GM12878 (cell line): ENCODE results near the gene SF3A1. TPM values are rescaled to one million over a fixed set of nuclear protein-coding genes. Genes with fewer than 3 reads are reported as not detected.

Experiments
- ATAC-seq: fragments of 200-7000 bp; cut with Tn5 transposase; 3 replicates; pipeline ENCODE4 v1.9.1; 2020; ENCODE audit warnings: mild to moderate bottlenecking, moderate library complexity
- BruUV-seq: library from RNA; stranded (reverse); fragments of 400-500 nt; replicated peaks from 2 replicates; lab custom pipeline; 2021; lab: Mats Ljungman, UMichigan
- CTCF ChIA-PET: fragments of 300-600 bp; sonication (Branson Sonifier 250); formaldehyde crosslinking; extraction: SDS; loops from one replicate; lab custom pipeline; 2021; ENCODE audit warnings: inconsistent platforms; lab: Yijun Ruan, JAX
- POLR2A ChIA-PET: fragments of 350-600 bp; formaldehyde crosslinking; extraction: SDS; loops from one replicate; lab custom pipeline; 2021; ENCODE audit warnings: inconsistent platforms; lab: Charles Lee
- RAD21 ChIA-PET: fragments of 300-600 bp; sonication (Branson Sonifier 250); formaldehyde crosslinking; loops from one replicate; lab custom pipeline; 2023; ENCODE audit warnings: antibody characterized with exemption; ENCODE audit not compliant: unreplicated experiment; lab: Charles Lee
- SMC1A ChIA-PET: fragments of 300-600 bp; sonication (Branson Sonifier 250); formaldehyde crosslinking; loops from one replicate; lab custom pipeline; 2023; ENCODE audit not compliant: unreplicated experiment, uncharacterized antibody; lab: Charles Lee
- DNase-seq: peaks from one replicate; pipeline ENCODE4 v3.0.0-alpha.2; 2011; ENCODE audit warnings: low read depth, low spot score
- FAIRE-seq: peaks from 3 replicates; lab custom pipeline; 2011; peaks lifted over from hg19 to GRCh38; lab: Jason Lieb, UNC
- H2AFZ ChIP-seq: 2 replicates; pipeline ENCODE4 v1.6.0; 2011; ENCODE audit warnings: low read depth, low read length, control low read depth; ENCODE audit not compliant: control insufficient read depth
- H3K27ac ChIP-seq: 2 replicates; pipeline ENCODE4 v1.5.1; 2011; ENCODE audit warnings: control low read depth; ENCODE audit not compliant: control insufficient read depth, insufficient read depth
- H3K27me3 ChIP-seq, 2 experiments: replicated peaks in 1 of 2; 2 replicates each; pipeline versions ENCODE4 v1.6.0 to v1.6.1; 2011; ENCODE audit warnings: low read length in 1 of 2; ENCODE audit not compliant: control insufficient read depth in 2 of 2, insufficient read depth in 2 of 2
- H3K36me3 ChIP-seq, 2 experiments: 2 replicates each; pipeline ENCODE4 v1.5.1; 2011; ENCODE audit warnings: low read length in 1 of 2; ENCODE audit not compliant: control insufficient read depth in 2 of 2, insufficient read depth in 2 of 2
- H3K4me1 ChIP-seq: 2 replicates; pipeline ENCODE4 v1.6.1; 2011; ENCODE audit warnings: mild to moderate bottlenecking, low read length, moderate library complexity, mixed read lengths; ENCODE audit not compliant: control insufficient read depth, insufficient read depth
- H3K4me2 ChIP-seq: 2 replicates; pipeline ENCODE4 v1.6.0; 2011; ENCODE audit warnings: control low read depth; ENCODE audit not compliant: control insufficient read depth, insufficient read depth
- H3K4me3 ChIP-seq: fragments of 200-600 bp; sonication (generic); 2 replicates; pipeline ENCODE4 v1.5.1; 2016
- H3K79me2 ChIP-seq: 2 replicates; pipeline ENCODE4 v1.6.0; 2011; ENCODE audit warnings: low read length; ENCODE audit not compliant: control insufficient read depth, insufficient read depth
- H3K9ac ChIP-seq: 2 replicates; pipeline ENCODE4 v1.8.0; 2011; ENCODE audit warnings: low read length, control low read depth, mixed read lengths; ENCODE audit not compliant: control insufficient read depth, insufficient read depth
- H3K9me3 ChIP-seq: replicated peaks from 3 replicates; pipeline ENCODE4 v1.5.1; 2011; ENCODE audit warnings: mild to moderate bottlenecking, low read length; ENCODE audit not compliant: control insufficient read depth, insufficient read depth
- H4K20me1 ChIP-seq: 2 replicates; pipeline ENCODE4 v1.6.0; 2011; ENCODE audit not compliant: control insufficient read depth, insufficient read depth
- CHD2 ChIP-seq: IDR thresholded peaks from 2 replicates; pipeline ENCODE4 v1.6.1; 2011; ENCODE audit warnings: low read depth, low read length, improper control_type of control experiment, borderline replicate concordance
- POLR2A ChIP-seq: IDR thresholded peaks from 2 replicates; pipeline ENCODE4 v1.6.1; 2011; ENCODE audit warnings: low read depth, mild to moderate bottlenecking, low read length
- RFX5 ChIP-seq: IDR thresholded peaks from 2 replicates; pipeline ENCODE4 v1.6.1; 2011; ENCODE audit warnings: low read depth, low read length, improper control_type of control experiment
- USF2 ChIP-seq: IDR thresholded peaks from 2 replicates; pipeline ENCODE4 v1.6.1; 2011; ENCODE audit warnings: low read depth, low read length, improper control_type of control experiment, borderline replicate concordance
- WGBS: methylation state at CpG from one replicate; pipeline ENCODE4 v1.1.6; 2016; ENCODE audit warnings: low lambda C conversion rate; ENCODE audit not compliant: insufficient replicate concordance, insufficient coverage; ENCODE audit errors: missing lambda C conversion rate; 5-methylcytosine and 5-hydroxymethylcytosine counted together
- in situ Hi-C: fragments of 300-500 bp; cut with MboI; formaldehyde crosslinking; loops from 9 replicates; pipeline ENCODE4 v1.14.3; 2018; ENCODE audit warnings: mixed read lengths
- intact Hi-C: fragments of 100-400 bp; cut with micrococcal nuclease; formaldehyde crosslinking; loops from one replicate; pipeline ENCODE4 v1.14.2; 2022; ENCODE audit not compliant: unreplicated experiment
- polyA plus RNA-seq, 11 experiments: library from polyadenylated mRNA; depleted of rRNA in 4 of 11; unstranded in 6 of 11; stranded (reverse) in 5 of 11; fragments of >200 nt; fragmentation: Nextera tagmentation in 4 of 11; fragmentation: Illumina TruSeq in 1 of 11; extraction: Ambion mirVana in 4 of 11; extraction: Trizol in 1 of 11; gene quantifications; 1 replicate in 1 of 11; 2 replicates in 10 of 11; pipeline versions ENCODE4 v1.2.1 to v1.2.3, GENCODE V29; 2011 to 2016; ENCODE audit warnings: inconsistent platforms in 2 of 11, missing spikeins in 2 of 11, low read depth in 1 of 11
- total RNA-seq, 4 experiments: library from RNA; depleted of rRNA in 3 of 4; stranded (reverse); fragments of >200 nt in 3 of 4; fragmentation: Illumina TruSeq in 1 of 4; extraction: Trizol in 1 of 4; gene quantifications; 2 replicates each; pipeline versions ENCODE4 v1.2.1 to v1.2.3, GENCODE V29; 2013 to 2021
- TF ChIP-seq, protein P1 (sequence below): fragments of 450-650 bp; IDR thresholded peaks from 2 replicates; pipeline ENCODE4 v1.6.1; 2014; ENCODE audit warnings: mild to moderate bottlenecking
- TF ChIP-seq, protein P2 (sequence below): fragments of 450-650 bp; IDR thresholded peaks from 2 replicates; pipeline ENCODE4 v1.6.1; 2017; ENCODE audit warnings: antibody characterized with exemption, mild to moderate bottlenecking, moderate library complexity

Gene SF3A1
- total and polyA plus RNA-seq, 10 of the 15 experiments (the other 5 are each of a cell fraction or from before 2014, with no cell fraction given) = 10.4 to 239 (median 46.0) TPM

DNA sequence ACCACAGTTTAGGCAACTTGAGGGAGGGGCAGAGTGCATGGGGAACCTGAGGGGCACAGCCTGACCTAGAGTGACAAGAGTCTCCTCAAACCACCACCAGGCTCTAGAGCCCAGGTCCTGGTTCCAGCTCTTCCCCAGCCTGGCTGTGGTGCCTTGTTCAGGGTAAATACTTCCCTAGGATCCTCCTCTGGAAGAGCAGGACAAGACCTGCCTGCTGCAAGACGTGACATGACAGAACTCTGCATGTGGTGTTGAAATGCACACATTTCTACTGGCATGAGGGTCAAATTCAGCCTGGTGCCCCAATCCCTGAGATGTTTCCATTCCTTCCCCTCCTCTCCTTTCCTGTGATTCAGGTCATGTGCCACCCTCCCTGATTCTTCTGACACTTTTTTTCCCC is 43.5 kb upstream of the SF3A1 start (continued):
- no peak for TF ChIP-seq CHD2
- TF ChIP-seq, protein P1, sequence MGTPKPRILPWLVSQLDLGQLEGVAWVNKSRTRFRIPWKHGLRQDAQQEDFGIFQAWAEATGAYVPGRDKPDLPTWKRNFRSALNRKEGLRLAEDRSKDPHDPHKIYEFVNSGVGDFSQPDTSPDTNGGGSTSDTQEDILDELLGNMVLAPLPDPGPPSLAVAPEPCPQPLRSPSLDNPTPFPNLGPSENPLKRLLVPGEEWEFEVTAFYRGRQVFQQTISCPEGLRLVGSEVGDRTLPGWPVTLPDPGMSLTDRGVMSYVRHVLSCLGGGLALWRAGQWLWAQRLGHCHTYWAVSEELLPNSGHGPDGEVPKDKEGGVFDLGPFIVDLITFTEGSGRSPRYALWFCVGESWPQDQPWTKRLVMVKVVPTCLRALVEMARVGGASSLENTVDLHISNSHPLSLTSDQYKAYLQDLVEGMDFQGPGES = no peak

- Histone ChIP-seq H3K36me3 (no peaks in the 10 kb centered on the region; a peak in 1 of 4 replicates), H3K9me3 (no peaks in the 10 kb centered on the region), H4K20me1 (no peaks in the 10 kb centered on the region), H2AFZ (no peak overlapping the region), H3K4me1 (peaks cover 5% of the 10 kb centered on the region; the same call in 1 of the 2 replicates), H3K27ac (no peak overlapping the region), H3K4me2 (no peak overlapping the region), H3K27me3 (peaks cover 4 to 9% of the 10 kb centered on the region in 2 experiments), H3K79me2 (no peaks in the 10 kb centered on the region), H3K4me3 (no peak overlapping the region), H3K9ac (no peak overlapping the region)
- intact Hi-C loops (no loop called here), in situ Hi-C loops (no loop called here)
- ChIA-PET CTCF (interaction anchor here (1.7 kb wide), 1 partner anchor 9 kb away, joined by 4 read pairs; no protein-coding TSS in a partner anchor), POLR2A (no interaction called here), SMC1A (no interaction called here), RAD21 (no interaction called here)
- DNase-seq (no peak), ATAC-seq (no peak), FAIRE-seq (no peak)
- no peak for TF ChIP-seq RFX5
- TF ChIP-seq USF2 = no peak
- TF ChIP-seq, protein P2, sequence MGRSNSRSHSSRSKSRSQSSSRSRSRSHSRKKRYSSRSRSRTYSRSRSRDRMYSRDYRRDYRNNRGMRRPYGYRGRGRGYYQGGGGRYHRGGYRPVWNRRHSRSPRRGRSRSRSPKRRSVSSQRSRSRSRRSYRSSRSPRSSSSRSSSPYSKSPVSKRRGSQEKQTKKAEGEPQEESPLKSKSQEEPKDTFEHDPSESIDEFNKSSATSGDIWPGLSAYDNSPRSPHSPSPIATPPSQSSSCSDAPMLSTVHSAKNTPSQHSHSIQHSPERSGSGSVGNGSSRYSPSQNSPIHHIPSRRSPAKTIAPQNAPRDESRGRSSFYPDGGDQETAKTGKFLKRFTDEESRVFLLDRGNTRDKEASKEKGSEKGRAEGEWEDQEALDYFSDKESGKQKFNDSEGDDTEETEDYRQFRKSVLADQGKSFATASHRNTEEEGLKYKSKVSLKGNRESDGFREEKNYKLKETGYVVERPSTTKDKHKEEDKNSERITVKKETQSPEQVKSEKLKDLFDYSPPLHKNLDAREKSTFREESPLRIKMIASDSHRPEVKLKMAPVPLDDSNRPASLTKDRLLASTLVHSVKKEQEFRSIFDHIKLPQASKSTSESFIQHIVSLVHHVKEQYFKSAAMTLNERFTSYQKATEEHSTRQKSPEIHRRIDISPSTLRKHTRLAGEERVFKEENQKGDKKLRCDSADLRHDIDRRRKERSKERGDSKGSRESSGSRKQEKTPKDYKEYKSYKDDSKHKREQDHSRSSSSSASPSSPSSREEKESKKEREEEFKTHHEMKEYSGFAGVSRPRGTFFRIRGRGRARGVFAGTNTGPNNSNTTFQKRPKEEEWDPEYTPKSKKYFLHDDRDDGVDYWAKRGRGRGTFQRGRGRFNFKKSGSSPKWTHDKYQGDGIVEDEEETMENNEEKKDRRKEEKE = no peak
- TF ChIP-seq POLR2A = no peak
- BruUV-seq = no TSS peak
- WGBS = 42% methylated on average over 5 of the region's 5 CpGs
These were observed 43.0 kb upstream of the SF3A1 start for GRCh38 chr22:30399718-30400117.
